Suprapubic skin (tissue), 3 donors: ENCODE results near the gene BPIFB2.

ENCODE experiments used
- POLR2A ChIP-seq, 2 donors: fragments of 450-650 bp; IDR thresholded peaks; one replicate each; pipeline ENCODE4 v1.6.1; 2017; ENCODE audit warnings: antibody characterized with exemption in 2 of 2, mild to moderate bottlenecking in 2 of 2, moderate library complexity in 2 of 2
- TF ChIP-seq, protein P1 (sequence below), 2 donors: fragments of 200-600 bp in 1 of 2; fragments of 450-650 bp in 1 of 2; sonication (generic) in 1 of 2; IDR thresholded peaks; one replicate each; pipeline ENCODE4 v1.5.1; 2016 to 2019; ENCODE audit warnings: antibody characterized with exemption in 2 of 2, mild to moderate bottlenecking in 1 of 2, moderate library complexity in 1 of 2

- TF ChIP-seq POLR2A (IDR thresholded peaks at IDR 0.05): no peak
- TF ChIP-seq, protein P1, sequence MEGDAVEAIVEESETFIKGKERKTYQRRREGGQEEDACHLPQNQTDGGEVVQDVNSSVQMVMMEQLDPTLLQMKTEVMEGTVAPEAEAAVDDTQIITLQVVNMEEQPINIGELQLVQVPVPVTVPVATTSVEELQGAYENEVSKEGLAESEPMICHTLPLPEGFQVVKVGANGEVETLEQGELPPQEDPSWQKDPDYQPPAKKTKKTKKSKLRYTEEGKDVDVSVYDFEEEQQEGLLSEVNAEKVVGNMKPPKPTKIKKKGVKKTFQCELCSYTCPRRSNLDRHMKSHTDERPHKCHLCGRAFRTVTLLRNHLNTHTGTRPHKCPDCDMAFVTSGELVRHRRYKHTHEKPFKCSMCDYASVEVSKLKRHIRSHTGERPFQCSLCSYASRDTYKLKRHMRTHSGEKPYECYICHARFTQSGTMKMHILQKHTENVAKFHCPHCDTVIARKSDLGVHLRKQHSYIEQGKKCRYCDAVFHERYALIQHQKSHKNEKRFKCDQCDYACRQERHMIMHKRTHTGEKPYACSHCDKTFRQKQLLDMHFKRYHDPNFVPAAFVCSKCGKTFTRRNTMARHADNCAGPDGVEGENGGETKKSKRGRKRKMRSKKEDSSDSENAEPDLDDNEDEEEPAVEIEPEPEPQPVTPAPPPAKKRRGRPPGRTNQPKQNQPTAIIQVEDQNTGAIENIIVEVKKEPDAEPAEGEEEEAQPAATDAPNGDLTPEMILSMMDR (IDR thresholded peaks at IDR 0.05): no peak
Measured at GRCh38 chr20:33065785-33066184, 58.3 kb downstream of the BPIFB2 start.
